SKM-1 treated with dmso at 0.1 percent for 144 hours (cell line): ENCODE data around the gene NOS1AP.

Source experiments
- DNase-seq: peaks from one replicate; lab custom pipeline; 2025; ENCODE audit not compliant: unreplicated experiment; lab: John Stamatoyannopoulos, UW

Gene NOS1AP

GRCh38 chr1:162240577-162240976 is 171.1 kb downstream of the NOS1AP start:
- DNase-seq, result no peak

GRCh38 chr1:162242804-162243203 is 173.3 kb downstream of the NOS1AP start:
- no peak for DNase-seq

DNA sequence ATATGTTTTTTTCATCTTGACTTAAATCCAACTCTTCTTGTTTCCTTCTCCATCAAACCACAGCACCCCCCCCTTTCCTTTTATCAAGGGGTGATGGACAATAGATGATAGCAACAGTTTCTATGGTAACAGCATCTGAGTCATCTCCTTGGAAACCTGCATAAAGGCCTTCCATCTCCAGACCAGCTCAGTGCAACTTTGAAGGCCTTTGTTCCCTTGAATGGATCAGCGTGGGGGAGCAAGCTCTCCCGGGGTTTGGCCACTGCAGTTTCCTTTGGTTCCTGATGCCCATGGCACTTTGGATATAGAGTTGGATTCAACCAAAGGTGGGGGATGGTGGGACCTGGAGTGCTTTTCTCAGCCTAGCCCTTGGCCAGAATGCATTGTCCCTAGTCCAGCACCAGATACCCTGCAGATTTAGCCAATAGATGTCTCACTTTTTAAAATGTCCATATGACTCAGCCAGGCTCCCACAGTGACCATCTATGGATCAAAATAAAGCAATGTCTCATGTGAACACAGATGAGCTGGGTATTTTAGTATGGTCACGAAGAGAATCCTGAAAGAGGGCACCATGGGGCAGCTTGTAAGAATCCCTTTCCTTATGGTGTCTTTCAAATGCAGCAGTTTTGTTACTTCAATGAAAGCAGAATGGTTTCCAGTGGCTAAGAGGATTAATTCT is 179.5 kb downstream of the NOS1AP start:
- DNase-seq, result no peak

GRCh38 chr1:162250004-162250730 is 180.7 kb downstream of the NOS1AP start:
- no peak for DNase-seq

DNA sequence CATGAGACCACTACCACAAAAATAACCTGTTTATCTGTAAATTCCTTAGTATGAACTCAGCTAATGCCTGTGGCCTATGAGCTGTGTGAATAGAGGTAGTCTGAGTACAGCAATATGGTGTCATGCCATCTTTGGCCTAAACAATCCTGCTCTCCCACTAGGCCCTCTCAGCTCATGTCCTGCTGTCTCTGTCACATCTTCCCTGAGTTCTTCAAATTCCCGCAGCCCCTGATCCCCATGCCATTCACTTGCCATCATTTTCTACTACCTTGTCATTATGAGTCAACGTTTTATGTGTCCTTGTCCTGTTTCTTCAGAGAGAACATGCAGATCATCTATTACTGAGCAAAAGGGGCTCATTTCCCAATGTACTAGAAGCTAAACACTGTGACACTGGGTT is 181.6 kb downstream of the NOS1AP start:
- no peak for DNase-seq

GRCh38 chr1:162252214-162252613 is 182.7 kb downstream of the NOS1AP start:
- no peak for DNase-seq

DNA sequence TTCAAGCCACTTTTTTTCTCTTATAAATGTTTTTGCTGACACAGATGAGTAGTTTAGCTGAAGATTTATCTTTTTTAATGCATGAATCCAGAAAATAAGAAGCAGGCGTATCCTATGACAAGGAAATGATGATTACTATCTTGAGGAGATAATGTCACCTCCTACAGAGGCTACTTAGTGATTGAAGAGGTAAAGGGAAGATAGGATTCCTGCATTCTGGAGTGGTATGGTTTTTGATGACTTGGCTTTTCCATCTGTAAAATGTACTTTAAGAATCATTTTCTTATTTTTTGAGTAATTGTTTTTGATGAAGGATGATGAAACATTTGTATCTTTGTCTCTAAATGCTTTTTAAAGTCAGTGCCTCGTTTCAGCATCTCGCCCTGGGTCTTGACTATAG is 184.3 kb downstream of the NOS1AP start:
- no peak for DNase-seq

DNA sequence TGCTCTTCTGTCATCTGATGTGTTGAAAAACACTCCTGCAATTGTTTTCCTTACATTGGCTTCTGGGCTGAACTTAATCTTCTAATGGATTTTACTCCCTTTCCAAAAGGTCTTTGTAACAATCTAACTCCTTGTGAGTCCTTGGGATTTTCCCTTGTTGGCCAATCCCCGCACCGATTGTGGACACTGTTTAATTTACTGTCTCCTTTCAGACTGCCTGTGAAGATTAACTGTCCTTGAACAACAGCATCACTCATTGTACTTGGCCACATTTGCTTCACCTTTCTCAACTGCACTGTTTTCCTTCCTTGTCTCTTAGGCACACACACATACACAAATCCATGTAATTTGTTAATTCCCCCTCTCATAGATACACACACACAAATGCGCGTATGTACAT is 186.8 kb downstream of the NOS1AP start:
- DNase-seq, result no peak

DNA sequence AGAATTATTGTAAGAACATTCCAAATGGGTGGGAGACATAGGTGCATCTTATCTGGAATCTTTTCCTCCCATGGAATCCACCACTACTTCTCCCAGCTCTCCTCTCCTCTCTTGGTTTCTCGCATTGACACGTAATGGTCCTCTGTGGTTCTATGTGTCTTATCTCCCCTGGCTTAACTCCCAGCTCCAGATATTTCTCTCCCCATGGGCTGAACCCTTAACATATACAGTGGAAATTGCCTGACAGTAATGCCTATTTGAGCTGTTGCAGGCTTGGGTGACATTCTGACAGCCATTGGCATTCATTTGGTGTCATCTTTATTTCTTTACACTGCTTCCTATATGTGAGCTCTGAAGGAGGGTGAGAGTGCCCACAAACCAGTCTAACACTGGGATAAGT is 188.9 kb downstream of the NOS1AP start:
- DNase-seq, result no peak

DNA sequence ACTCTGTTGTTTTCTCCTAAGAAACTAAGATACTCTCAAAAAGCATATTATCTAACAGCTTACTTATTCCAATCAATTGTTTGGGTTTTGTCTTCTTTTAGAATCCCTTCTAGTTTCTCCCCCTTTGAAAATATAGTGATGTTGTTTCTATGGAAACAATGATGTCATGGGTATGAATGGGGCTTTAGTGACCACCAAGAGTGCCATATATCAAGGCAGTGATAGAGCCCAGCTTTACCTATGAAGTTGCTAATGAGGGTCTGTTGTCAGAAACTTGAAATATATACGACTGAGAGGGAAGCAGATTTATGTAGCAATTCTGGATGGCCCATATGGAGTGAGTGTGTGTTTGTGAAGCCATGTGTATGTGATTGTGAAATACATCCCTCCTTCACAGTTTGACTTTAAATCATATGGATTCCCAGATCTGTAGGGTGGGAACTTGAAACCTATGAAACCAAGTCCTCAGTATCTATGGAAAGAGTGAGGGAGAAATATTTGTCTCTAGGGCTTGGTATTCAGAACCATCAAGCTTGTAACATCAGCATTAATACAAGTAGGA is 190.5 kb downstream of the NOS1AP start:
- no peak for DNase-seq

DNA sequence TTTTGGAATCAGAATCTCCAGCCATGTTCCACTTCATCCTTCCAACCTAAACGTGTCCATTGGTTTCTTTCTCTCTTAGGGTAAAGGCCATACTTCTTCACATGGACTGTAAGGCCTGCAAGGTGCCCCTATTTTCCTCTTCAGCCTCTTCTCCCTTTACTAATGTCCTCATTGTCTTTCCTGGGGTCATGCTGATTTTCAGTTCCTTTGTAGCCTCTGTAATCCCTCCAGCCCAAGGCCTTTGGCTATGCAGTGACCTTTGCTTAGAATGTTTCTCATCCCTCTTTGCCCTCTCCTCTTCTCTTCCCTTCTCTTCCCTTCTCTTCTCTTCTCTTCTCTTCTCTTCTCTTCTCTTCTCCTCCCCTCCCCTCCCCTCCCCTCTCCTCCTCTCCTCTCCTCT is 194.6 kb downstream of the NOS1AP start:
- no peak for DNase-seq

DNA sequence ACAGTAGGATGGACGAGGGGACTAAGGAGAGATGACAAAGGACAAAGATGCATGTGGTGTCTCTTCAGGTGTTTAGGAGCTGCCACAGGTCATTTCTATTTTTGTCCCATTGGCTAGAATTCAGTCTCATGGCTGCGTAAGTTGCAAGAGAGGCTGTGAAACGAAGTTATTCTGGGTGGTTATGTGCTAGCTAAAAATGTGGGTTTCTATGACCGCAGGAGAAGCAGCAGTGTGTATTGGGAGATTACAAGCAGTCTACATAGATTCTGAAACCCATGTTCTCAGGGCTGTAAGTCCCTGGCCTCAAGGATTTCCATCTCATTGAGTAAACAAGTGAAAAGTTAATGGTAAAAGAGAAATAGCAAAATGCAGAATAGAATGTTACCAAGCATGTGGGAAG is 196.5 kb downstream of the NOS1AP start:
- no peak for DNase-seq

GRCh38 chr1:162270016-162270770 is 200.7 kb downstream of the NOS1AP start:
- no peak for DNase-seq

GRCh38 chr1:162271972-162272371 is 202.5 kb downstream of the NOS1AP start:
- no peak for DNase-seq

GRCh38 chr1:162272419-162272818 is 202.9 kb downstream of the NOS1AP start:
- no peak for DNase-seq

GRCh38 chr1:162275622-162276175 is 206.2 kb downstream of the NOS1AP start:
- DNase-seq, result no peak

- peak; percentile 53 for DNase-seq
Observed at GRCh38 chr1:162276493-162276892, 207.0 kb downstream of the NOS1AP start.

- DNase-seq, result no peak
Observed at GRCh38 chr1:162279136-162279498, 209.6 kb downstream of the NOS1AP start.

DNA sequence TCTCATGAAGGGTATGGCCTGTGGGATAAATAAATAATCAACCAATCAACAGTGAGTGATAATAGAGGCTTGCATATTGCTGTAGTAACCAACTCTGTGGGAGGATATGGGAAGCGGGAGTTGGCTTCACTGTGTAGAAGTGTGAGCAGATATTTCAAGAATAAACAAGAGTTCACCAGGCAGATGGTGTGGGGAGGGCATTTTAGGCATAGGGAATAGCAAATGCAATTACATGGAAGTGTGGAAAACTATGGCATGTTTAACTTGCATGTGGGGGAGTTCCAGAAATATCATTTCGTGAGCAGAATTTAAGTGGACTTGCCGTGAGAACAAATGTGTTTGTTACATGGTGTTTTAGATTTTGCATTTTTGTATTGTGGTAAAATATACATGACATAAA is 211.9 kb downstream of the NOS1AP start:
- no peak for DNase-seq

DNA sequence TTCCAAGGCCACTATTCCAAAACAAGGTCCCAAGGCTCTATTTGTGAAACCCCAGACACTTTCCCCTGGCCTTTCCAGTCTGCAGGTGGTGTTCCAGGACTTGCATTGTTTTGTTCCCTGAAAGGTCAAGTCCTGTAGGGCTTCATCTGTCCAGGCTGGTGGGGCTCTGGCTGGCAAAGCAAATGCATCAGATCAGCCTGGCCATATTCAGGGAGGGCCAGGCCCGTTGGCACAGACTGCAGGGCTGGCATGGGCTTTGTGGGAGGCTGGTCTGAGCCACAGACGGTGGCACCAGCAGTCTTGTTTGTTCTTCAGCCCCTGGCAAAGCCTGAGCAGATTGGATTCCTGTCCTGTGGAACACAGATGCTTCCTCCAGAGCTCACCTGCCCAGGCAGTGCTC is 214.2 kb downstream of the NOS1AP start:
- no peak for DNase-seq

DNA sequence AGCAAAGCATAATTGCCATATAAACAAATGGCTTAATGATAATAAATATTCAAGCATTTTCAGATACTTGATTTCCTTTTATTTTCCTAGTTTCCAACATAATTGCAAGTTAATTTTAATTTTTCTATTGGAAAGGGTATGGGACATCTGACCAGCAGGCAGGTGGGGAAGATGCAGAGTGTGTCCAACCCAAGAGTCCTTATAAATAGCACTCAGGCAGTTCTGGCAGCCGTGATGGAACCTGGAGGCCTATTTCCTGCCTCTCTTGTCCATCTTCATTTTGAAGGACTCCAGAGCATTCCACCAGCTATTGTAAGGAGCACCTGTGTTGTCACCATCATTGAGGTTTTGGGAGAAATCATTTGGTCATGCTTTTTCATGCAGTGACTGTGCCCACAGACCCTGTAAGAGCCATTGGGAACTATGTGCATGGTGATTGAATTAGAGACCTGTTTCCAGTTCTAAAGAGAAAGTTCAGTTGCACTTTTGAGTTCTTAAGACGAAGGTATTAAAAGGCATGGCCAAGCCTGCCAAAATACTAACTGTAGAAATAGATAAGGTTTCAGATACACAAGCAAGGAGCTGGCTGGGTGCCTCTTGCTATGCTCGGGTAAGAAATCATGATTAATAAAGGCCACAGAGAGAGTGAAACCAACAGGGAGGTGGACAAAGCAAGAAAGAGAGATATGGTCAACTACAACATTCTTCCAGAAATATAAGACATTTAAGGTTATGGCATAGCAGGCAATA is 214.9 kb downstream of the NOS1AP start:
- no peak for DNase-seq
